ENCODE data around the gene TMEM201.

The TMEM201 gene

GRCh38 chr1:9539829-9540550 is 48.7 kb upstream of the TMEM201 start (continued):
- TF ChIP-seq, protein P1, sequence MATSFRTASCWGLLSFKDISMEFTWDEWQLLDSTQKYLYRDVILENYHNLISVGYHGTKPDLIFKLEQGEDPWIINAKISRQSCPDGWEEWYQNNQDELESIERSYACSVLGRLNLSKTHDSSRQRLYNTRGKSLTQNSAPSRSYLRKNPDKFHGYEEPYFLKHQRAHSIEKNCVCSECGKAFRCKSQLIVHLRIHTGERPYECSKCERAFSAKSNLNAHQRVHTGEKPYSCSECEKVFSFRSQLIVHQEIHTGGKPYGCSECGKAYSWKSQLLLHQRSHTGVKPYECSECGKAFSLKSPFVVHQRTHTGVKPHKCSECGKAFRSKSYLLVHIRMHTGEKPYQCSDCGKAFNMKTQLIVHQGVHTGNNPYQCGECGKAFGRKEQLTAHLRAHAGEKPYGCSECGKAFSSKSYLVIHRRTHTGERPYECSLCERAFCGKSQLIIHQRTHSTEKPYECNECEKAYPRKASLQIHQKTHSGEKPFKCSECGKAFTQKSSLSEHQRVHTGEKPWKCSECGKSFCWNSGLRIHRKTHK (tag by site-specific recombination; IDR thresholded peaks at IDR 0.05) = no peak
- TF ChIP-seq, protein P2, sequence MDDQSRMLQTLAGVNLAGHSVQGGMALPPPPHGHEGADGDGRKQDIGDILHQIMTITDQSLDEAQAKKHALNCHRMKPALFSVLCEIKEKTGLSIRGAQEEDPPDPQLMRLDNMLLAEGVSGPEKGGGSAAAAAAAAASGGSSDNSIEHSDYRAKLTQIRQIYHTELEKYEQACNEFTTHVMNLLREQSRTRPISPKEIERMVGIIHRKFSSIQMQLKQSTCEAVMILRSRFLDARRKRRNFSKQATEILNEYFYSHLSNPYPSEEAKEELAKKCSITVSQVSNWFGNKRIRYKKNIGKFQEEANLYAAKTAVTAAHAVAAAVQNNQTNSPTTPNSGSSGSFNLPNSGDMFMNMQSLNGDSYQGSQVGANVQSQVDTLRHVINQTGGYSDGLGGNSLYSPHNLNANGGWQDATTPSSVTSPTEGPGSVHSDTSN (CRISPR knock-in tag; IDR thresholded peaks at IDR 0.05) = no peak
- TF ChIP-seq ZNF391 (tag by site-specific recombination; IDR thresholded peaks at IDR 0.05; ENCODE audit: borderline replicate concordance, low read depth) (no peak), YY1 (tag by site-specific recombination; IDR thresholded peaks at IDR 0.05) (no peak), ZBTB11 (tag by site-specific recombination; conservative IDR thresholded peaks at IDR 0.05; ENCODE audit: low read depth) (no peak; the same call in 1 of the 2 replicates), ZEB2 (tag by site-specific recombination; IDR thresholded peaks at IDR 0.05) (peak; percentile 80), ZSCAN16 (tag by site-specific recombination; IDR thresholded peaks at IDR 0.05) (no peak), ZNF292 (tag by site-specific recombination; IDR thresholded peaks at IDR 0.05; ENCODE audit: borderline replicate concordance, low read depth) (no peak), ZNF138 (tag by site-specific recombination; IDR thresholded peaks at IDR 0.05; ENCODE audit: borderline replicate concordance) (no peak), ZNF707 (tag by site-specific recombination; IDR thresholded peaks at IDR 0.05) (no peak), ZNF610 (tag by site-specific recombination; IDR thresholded peaks at IDR 0.05; ENCODE audit: borderline replicate concordance) (no peak), ZNF148 (tag by site-specific recombination; IDR thresholded peaks at IDR 0.05; ENCODE audit: borderline replicate concordance) (no peak), KLF16 (tag by site-specific recombination; IDR thresholded peaks at IDR 0.05) (peak; percentile 75), ZNF837 (tag by site-specific recombination; IDR thresholded peaks at IDR 0.05) (no peak), ZNF677 (tag by site-specific recombination; IDR thresholded peaks at IDR 0.05) (no peak), ZNF521 (tag by site-specific recombination; IDR thresholded peaks at IDR 0.05) (no peak), ZNF658 (tag by site-specific recombination; IDR thresholded peaks at IDR 0.05) (no peak), ZNF558 (tag by site-specific recombination; IDR thresholded peaks at IDR 0.05) (no peak), ZFHX2 (tag by site-specific recombination; conservative IDR thresholded peaks at IDR 0.05) (peak; percentile 65), ZNF423 (tag by site-specific recombination; IDR thresholded peaks at IDR 0.05) (no peak), ZNF266 (tag by site-specific recombination; IDR thresholded peaks at IDR 0.05; ENCODE audit: low read depth) (no peak), GLIS2 (tag by site-specific recombination; IDR thresholded peaks at IDR 0.05) (peak; percentile 97), PATZ1 (tag by site-specific recombination; IDR thresholded peaks at IDR 0.05) (peak; percentile 97), ZNF660 (tag by site-specific recombination; IDR thresholded peaks at IDR 0.05) (no peak), ZNF580 (tag by site-specific recombination; IDR thresholded peaks at IDR 0.05) (no peak), OVOL3 (tag by site-specific recombination; IDR thresholded peaks at IDR 0.05) (no peak), ZNF426 (tag by site-specific recombination; IDR thresholded peaks at IDR 0.05) (no peak)
- TF ChIP-seq, protein P3, sequence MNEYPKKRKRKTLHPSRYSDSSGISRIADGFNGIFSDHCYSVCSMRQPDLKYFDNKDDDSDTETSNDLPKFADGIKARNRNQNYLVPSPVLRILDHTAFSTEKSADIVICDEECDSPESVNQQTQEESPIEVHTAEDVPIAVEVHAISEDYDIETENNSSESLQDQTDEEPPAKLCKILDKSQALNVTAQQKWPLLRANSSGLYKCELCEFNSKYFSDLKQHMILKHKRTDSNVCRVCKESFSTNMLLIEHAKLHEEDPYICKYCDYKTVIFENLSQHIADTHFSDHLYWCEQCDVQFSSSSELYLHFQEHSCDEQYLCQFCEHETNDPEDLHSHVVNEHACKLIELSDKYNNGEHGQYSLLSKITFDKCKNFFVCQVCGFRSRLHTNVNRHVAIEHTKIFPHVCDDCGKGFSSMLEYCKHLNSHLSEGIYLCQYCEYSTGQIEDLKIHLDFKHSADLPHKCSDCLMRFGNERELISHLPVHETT (tag by site-specific recombination; IDR thresholded peaks at IDR 0.05) = no peak
